ENCODE measurements around the gene POU6F1.
"Not testable (repeated sequence)": the region's sequence is repeated elsewhere in the genome, so short reads cannot be mapped to it uniquely, and the experiment has no call there.

Gene POU6F1

DNA sequence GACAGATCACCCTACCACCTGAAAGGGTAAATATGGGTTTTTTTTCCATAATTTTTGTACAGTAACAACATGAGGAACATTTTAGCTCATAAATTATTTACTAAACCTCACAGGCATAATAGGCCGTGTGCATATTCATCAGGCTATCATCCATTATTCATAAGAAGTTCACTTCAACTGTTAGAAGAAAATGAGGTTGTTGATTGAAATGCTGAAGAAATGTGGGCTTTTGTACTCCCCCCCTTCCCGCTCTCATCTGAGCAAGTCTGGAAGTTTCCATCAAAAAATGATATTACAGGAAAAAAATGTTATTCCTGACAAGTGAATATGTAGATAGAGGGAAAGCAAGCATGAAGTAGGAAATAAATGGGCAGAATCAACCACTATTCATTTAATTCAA is 7.9 kb upstream of the POU6F1 start:
- DNase-seq = no peak

DNA sequence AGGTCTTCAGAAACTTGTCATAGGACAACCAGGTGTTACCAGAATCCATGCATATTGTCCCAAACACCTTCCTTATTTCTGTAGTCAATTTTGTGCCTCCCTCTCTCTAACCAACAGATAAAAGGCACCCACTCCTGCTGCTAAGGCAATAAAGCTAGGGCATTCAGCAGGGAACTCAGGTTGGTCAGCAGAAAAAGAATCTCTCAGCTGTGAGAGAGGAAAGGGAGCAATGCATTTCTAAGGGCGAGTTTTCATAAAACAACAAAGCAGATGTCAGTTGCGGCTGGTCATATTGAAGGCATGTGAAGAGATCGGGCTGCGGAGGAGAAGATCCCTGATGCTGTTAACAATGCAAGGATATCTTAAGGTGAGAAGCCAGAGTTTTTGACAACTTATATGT is 7.4 kb upstream of the POU6F1 start:
- no peak for DNase-seq

DNA sequence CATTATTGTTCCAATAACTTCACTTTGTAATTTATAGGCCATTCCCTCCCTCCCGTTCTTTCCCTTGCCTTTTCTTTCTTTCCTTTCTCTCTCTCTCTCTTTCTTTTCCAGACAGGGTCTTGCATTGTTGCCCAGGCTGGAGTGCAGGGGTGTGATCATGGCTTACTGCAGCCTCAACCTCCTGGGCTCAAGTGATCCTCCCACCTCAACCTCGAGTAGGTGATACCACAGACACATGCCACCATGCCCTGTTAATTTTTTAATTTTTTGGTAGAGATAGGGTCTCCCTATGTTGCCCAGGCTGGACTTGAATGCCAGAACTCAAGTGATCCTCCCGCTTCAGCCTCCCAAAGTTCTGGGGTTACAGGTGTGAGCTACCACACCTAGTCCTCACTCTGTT is 6.8 kb upstream of the POU6F1 start:
- no peak for DNase-seq

DNA sequence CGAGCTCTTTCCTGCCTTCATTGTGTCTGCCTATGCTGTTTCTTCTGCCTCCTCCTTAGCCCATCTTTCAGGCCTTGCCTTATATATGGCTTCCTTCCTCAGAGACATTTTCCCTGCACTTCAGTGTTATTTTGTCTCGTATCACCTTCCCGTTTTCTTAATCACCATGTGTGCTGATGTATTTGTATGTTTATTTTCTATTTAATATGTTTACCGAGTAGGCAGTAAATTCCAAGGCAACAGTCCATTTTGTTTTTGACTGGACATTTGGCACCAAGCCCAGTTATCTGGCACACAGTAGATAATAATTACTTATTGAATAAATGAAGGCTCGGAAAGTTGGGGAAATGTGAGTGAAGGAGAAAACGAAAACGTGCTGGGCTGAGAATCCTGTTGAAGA is 4.6 kb upstream of the POU6F1 start:
- peak; percentile 14 for DNase-seq

DNA sequence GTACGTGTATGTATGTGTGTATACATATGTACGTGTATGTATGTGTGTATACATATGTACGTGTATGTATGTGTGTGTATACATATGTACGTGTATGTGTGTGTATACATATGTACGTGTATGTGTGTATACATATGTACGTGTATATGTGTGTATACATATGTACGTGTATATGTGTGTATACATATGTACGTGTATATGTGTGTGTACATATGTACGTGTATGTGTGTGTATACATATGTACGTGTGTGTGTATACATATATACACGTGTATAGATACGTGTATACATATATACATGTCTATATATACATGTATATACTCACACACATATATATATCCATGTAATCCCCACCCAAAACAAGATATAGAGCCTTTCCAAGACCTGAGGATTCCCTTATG is 2.0 kb upstream of the POU6F1 start:
- not testable (repeated sequence) for DNase-seq

DNA sequence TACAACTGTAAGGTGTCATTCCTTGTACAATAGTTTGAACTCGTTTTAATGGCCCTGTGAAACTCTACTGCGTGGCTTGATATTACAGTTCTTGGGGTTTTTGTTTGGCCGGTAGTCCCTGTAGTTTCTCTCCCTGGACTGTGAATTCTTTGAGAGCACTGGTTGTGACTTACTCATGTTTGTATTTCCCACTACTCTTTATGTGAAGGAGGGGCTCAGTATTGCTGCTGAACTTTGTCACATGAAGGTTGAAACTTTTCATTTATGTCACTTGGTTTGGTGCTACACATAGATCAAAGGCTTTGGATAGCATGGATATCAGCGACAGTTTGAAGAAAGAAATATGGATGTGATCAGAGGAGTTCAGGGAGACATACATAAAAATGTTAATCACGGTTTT is 1.5 kb upstream of the POU6F1 start:
- DNase-seq = no peak

DNA sequence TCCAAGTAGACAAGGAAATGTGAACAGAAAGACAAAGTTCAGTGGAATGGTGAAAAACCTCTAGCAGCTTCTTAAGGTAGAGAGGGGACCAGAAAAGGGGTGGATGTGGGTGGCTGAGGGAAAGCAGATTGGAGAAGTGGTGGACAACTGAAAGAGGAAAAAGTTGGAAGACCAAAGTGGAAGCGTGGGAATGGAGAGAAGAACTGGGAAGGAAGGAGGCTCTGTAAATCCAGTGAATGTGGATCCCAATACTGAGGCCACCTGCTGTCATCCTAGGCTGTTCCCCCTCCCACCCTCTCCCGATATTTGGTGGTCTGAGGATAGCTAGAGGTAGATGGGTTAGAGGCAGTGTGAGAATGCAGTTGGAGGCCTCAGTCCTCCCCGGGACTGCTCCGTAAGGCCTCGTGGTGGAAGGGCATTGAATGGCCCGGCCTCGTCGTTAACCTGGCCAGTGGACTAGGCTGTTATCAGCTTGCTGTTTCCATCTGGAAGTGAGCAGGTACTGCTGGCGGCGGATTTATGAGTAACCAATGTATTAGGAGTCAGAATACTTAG is 822 bp upstream of the POU6F1 start:
- no peak for DNase-seq

DNA sequence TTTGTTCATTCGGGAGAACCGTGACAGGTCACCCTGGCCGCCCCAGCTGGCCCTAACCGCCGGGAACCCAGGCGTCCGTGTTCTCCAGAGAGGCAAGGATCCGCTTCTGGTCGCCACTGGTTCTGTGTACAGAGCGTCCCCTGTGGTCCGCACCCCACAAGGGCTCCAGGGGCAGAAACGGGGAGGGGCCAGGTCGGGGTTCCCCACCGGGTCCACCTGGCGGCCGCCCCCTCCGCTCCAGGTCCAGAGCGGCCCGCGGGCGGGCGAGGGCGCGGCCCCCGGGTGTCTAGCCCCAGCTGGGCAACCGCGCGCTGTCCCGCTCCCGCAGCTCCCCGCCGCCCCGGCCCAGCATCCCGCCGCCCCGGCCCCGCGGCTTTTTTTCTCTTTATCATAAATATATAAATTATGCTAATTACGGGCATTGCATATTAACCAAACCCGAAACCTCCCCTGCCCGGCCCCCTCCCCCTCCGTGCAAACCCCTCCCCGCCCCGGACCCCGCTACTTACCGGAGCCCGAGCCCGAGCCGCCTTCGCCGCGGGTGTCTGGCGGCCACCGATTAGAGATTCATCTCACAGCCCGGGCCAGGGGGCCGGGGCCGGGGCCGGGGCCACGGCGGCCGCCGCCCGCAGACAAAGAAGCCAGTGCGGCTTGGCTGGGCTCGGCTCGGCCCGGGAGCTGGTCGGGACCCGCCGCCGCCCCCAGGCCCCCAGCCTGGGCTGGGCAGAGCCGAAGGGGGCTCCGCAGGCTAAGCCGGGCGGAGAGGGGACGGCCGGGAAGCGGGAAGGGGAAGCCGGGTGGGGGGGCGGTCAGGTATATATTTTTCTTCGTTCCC is 512 bp downstream of the POU6F1 start:
- DNase-seq = no peak

DNA sequence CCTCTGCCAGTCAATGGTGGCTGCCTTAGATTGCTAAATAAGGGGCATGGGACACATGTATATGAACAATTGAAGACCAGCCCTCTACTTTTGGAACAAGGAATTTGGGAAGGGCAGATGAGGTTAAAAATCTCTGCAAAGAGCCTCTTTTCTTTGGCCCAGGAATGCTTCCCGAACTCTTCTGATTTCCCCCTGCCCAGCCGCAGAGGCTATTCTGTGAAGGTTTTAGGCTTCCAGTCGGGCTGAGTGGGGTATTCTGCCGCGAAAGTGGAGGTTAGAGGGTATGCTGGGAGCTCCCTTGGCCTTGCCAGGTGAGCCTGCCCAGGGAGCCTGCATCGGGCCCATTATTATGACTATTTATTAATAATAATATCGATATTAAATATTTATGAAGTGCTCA is 1.2 kb downstream of the POU6F1 start:
- no peak for DNase-seq

DNA sequence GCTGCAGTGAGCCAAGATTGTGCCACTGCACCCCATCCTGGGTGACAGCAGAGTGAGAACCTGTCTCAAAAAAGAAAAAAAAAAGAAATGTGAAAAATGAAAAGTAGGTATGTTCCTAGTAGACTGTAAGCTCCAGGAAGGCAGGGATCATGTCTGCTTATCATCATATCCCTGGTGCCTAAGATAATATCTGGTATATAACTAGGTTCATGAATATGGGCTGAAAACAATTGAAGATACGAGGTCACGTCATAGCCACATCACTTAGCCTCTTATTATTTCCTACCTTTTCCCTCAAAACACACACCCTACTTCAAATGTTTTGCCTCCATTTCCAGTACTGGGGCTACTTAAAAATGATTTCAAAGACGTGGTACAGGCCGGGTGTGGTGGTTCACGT is 3.0 kb downstream of the POU6F1 start:
- no peak for DNase-seq

DNA sequence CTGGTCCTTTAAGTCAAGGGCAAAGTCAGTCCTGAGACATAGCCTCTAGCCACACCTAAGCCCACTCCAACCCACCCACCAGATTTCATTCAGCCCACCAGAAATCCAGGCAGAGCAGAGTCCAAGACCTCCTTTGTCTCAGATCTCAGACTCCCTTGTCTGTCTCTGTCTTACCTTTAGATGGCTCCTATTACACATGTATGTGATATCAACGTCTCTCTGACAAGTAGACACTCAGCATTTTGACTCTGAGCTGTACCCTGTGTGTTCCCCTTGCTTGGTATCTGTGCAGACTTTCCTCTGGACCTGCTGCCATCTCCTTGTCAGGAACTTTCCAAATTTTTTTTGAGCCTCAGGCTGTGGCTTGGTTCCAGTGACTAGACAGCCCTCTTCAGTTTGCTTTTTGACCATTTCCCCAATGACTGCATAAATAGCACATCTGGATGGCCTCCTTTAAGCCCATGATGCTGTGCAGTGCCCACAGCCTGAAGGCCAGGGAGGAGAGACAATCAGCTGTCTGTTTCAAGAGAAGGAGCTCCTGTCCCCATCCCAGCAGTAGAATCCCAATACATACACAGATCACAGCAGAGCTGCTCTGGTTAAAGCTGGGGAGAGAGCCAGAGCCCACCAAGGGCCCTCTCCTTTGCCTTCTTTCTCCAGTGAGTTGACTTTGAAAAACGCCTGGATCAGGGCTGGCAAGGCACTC is 7.0 kb downstream of the POU6F1 start:
- DNase-seq = no peak

DNA sequence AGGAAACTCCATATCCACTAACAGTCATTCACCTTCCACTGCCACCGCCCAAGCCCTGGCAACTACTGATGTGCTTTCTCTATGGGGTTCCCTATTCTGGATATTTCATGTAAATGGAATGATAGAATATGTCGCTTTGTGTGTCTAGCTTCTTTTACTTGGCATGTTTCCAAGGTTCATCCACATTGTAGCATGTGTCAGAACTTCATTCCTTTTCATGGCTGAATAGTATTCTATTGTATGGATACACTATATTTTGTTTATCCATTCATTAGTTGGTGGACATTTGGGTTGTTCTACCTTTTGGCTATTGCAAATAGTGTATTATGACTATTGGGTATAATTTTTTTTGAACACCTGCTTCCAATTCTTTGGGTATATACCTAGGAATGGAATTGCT is 8.6 kb downstream of the POU6F1 start:
- no peak for DNase-seq

DNA sequence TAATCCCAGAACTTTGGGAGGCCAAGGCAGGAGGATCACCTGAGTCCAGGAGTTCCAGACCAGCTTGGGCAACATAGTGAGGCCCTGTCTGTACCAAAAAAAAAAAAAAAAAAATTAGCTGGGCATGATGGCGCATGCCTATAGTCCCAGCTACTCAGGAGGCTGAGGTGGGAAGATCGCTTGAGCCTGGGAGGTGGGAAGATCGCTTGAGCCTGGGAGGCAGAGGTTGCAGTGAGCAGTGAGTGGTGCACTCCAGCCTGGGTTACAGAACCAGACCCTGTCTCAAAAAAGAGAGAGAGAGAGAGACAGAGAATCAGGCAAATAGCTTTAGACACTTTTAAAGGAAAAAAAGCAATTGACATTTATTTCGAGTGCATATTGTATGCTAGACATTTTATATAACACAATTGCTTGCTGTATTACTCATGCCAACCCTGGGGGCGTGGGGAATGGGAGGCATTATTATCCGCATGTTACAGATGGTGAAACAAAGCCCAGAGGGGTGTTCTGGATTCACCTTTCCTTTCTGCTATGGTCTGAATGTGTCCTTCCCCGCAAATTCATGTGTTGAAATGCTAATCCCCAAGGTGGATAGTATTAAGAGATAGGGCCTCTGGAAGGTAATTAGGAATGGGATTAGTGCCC is 9.7 kb downstream of the POU6F1 start:
- DNase-seq = no peak

DNA sequence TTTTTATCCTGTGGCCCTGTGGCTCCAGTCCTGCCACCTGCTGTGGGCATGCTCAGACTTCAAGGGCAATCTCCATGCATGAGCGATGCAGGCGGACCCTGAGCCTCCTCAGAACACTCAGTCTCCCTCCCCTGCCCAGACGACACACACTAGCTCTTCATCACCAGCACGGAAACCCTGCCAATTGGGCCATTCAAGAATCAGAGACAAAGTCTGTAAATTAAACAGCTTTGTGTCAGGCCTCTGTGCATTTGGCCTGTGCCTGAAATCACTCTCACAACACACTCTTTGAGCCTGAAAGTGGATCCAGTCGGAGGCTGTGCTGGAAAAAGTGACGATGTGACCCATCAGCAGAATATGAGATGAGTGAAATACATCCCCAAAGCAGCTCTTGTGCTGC is 12.5 kb downstream of the POU6F1 start:
- DNase-seq = no peak

DNA sequence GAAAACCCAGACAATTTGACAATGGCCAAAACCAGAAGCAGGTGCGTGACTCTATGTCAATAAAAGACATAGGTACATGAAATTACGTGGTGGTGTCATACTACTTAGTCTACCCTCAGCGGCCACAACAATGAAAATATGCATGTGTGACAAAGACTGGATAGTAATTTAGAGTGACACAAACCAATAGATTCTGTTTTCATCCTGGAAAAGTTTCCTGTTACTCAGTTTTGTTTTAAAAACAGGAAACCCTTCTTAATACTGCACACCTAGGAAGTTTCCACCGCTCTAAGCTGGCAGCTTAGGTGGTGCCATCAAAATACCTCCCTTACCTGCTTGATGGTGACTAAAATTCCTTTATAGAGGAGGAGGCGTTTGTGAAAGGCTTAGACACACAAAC is 15.1 kb downstream of the POU6F1 start:
- no peak for DNase-seq

DNA sequence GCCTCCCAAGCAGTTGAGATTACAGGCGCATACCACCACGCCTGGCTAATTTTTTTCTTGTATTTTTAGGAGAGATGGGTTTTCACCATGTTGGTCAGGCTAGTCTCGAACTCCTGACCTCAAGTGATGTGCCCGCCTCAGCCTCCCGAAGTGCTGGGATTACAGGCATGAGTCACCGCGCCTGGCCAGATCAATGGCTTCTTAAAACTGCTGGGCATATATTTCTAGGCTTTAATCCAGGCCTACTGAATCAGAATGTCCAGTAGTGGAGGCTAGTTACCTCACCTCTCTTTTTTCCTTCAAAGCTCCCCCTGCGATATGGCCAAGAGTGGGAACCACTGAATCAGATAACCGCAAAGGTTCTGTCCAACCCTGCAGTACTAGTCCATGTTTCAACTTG is 17.1 kb downstream of the POU6F1 start:
- no peak for DNase-seq

DNA sequence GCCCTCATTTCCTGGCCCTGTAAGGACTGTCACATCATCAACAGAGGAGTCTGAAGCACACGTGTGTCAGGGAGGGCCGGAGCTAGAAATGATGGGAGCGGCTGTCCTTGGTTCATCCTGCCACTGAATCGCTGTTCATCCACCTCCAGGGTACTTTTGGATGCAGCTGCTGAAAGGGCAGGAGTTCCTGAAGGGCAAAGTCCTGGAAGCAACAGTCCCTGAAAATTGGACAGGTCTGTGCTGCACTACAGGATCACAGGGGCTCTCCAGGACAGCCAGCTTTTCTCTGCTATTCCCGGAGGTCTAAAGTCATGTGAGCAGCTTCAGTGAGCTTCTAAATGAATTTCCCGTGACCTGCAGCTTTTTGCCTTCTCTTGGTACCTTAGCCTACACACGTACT is 17.7 kb downstream of the POU6F1 start:
- DNase-seq = no peak

DNA sequence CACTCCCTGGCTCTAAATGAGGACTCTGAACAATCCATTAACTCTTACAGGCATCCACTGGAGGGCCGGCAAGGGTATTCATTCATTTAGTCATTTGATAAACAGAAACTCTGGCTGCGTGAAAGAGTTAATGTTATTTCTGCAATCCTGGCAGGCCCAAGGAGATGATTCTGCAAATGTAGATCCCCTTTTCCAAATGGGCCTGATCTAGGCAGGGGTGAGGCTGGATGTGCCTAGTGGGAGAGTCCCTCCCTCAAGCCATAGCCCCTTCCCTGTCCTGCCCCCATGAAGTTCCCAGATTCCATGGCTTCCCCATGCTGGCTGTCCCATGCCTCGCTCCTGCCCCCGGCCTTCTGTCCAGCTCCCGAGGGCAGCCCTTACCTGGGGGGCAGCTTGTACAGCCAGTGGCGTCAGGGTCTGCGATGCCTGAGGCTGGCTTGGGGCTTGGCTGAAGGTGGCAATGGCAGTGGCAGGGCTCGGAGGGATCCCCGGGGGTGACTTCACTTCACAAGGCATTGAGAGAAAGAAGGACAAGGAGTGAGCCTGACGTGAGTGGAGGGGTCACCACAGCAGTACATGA is 18.4 kb downstream of the POU6F1 start:
- DNase-seq = no peak

DNA sequence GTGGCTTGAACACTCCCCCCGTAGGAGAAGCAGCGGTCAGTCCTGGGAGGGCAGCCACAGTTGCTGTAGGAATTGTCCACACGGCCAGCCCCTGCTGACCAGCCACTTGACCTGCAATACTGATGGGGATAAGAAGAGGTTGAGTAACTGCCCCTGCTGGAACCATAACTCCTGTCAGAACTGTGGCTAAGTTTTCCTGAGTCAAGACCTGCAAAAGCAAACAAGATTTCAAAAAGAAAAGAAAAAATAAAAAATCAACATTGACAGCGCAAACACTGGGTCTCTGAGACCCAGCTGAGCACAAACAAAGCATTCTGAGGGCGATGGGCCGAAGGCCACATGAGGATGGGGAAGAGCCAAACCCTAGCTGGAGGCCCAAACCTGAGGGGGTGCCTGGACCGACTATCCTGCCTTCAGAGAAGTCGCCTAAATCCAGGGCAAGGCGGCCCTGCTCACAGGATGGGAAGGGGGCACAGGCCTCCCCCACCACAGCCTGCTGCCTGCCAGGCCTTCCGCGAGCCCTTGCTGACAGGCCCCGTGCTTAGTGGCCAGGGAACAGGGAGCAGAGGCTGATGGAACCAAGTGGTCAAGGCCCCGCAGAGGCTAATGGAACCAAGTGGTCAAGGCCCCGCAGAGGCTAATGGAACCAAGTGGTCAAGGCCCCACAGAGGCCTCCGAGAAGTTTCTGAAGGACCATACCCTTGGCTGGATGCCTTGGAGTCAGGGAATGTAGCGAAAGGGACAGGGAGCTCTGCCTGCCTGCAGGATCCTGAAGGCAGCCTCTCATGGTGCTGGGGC is 19.1 kb downstream of the POU6F1 start:
- no peak for DNase-seq

DNA sequence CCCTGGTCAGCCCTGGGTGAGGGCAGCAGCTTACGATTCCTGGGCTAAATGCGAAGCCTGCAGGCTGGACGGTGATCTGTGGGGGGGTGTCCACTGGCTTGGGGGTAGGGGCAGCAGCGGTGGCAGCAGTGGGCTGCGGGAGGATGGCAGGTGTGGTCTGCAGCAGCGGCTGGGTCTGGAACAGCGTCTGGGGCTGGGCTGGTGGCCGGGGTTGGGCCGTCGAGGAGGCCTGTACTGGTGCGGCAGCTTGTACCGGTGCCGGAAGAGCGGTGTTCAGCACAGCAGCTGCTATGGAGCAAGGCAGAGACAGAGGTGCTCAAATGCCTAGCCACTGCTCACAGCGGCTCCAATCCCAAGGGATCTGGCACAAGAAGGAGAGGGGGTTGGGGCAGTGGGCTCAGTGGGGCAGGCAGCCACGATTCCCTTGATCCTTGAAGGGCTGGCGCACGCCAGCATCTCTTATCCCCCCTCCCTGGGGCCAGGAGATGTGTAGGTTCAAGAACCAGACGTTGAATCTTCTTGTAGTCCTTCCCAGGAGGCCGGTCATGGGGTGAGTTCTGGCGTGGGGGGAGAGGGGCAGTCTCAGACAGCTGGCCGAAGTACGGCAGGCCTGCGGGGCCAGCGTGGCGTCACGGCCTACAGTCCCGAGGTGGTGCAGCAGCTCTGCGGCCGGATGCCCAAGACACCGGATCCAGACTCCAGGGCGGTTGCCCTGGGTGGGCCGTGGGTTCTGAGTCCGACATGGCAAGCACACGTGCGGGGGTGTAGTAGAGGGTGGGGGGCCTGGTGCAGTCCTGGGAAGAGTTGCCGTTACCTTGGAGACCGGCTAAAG is 19.9 kb downstream of the POU6F1 start:
- no peak for DNase-seq

DNA sequence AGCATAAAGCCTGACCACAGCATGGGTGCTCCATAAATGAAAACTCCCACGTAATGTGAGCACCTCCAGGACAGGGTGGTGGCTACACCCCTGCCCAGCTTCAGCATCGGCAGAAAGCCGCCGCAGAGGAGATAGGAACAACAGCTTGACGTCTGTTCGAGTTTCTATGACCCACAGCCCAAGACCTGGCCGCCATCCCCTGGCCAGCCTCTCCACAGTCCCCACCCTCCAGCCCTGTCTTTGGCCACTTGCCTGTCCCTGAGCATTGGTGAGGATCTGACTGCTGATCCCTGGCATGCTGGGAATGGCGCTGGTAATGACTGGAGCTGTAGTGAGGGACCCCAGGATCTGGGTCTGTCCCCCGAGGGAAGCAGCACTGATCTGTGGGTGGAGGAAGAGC is 21.3 kb downstream of the POU6F1 start:
- no peak for DNase-seq

DNA sequence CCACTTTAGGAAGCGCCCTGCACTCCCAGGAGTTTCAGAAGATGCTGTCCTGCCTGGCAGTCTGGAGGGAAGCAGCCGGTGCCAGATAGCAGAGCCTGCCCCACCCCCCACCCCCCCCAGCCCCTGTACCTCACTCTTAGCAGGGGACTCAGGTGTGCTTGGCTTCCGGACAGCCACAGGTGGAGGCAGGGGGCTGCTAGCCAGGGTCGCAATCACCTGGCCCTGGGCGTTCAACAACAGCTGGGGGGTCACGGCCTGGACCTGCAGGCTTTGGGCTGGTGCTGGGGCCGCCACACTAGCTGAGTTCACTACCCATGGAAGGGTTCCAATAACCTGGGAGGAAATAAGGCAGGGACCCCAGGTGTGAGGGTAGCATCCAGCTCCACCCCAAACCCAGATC is 22.0 kb downstream of the POU6F1 start:
- DNase-seq = no peak

All from NCI-H1105 treated with DMSO at 0.1 percent for 48 hours (cell line).